RWPE1 (cell line): ENCODE data around the gene PIH1D1.

Experiments
- CTCF ChIA-PET: fragments of 350-600 bp; sonication (Branson Sonifier 250); formaldehyde crosslinking; extraction: SDS; loops from one replicate; lab custom pipeline; 2021; lab: Yijun Ruan, JAX
- POLR2A ChIA-PET: fragments of 400-600 bp; formaldehyde crosslinking; extraction: SDS; loops from one replicate; lab custom pipeline; 2020; ENCODE audit warnings: antibody characterized with exemption; ENCODE audit not compliant: low non-redundant PET; lab: Yijun Ruan, JAX
- DNase-seq: peaks from one replicate; pipeline ENCODE4 v3.0.0; 2012; ENCODE audit warnings: low spot score
- H3K27ac ChIP-seq: fragments of 450-650 bp; 2 replicates; pipeline ENCODE4 v1.5.1; 2017
- TF ChIP-seq, protein P1 (sequence below): fragments of 450-650 bp; conservative IDR thresholded peaks from 2 replicates; pipeline ENCODE4 v1.5.1; 2017; ENCODE audit warnings: low read depth, mild to moderate bottlenecking

The PIH1D1 gene

DNA sequence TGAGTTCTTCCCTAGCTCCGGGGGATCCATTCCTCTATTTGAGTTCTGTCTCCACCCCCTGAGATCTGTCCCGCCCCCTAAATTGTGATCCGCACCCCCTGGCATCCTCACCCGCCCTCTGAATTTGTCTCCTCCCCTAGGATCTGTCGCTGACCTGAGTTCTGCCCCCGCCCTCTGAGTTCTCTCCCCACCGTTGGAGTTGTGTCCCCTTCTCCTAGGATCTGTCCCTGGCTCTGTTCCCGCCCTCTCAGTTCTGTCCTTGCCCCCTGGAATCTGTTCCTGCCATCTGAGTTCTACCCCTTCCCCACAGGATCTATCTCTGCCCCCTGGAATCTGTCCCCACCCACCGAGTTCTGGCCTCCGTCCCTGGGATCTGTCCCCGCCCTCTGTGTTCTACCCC is 9.3 kb downstream of the PIH1D1 start:
- DNase-seq, result no peak
- peak overlapping the region; percentile 84 for H3K27ac ChIP-seq
- CTCF ChIA-PET, result interaction anchor here (0.9 to 1.2 kb wide), 3 partner anchors 15 to 50 kb away, joined by 3 to 9 read pairs (median 3); no protein-coding TSS in a partner anchor
- POLR2A ChIA-PET, result no interaction called here
- TF ChIP-seq, protein P1, sequence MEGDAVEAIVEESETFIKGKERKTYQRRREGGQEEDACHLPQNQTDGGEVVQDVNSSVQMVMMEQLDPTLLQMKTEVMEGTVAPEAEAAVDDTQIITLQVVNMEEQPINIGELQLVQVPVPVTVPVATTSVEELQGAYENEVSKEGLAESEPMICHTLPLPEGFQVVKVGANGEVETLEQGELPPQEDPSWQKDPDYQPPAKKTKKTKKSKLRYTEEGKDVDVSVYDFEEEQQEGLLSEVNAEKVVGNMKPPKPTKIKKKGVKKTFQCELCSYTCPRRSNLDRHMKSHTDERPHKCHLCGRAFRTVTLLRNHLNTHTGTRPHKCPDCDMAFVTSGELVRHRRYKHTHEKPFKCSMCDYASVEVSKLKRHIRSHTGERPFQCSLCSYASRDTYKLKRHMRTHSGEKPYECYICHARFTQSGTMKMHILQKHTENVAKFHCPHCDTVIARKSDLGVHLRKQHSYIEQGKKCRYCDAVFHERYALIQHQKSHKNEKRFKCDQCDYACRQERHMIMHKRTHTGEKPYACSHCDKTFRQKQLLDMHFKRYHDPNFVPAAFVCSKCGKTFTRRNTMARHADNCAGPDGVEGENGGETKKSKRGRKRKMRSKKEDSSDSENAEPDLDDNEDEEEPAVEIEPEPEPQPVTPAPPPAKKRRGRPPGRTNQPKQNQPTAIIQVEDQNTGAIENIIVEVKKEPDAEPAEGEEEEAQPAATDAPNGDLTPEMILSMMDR, result no peak

DNA sequence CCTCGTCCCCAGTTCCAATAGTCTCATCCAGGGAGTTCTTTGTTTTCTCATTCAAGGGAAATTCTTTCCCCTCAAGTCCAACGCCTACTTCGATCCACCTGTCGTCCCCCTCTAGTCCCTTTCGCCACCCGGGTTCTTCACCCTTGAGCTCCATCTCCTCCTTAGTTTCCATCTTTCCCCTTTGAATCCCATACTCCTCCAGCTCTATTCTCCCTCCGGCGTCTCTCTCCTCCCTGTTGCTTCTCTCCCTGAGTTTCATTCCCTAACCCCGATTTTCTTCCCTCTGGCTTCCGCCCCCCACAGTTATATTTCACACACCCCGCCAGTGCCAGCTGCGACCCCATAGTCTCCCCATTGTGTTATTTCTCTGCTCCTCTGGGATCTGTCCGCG is 9.7 kb downstream of the PIH1D1 start:
- ChIA-PET POLR2A (no interaction called here), CTCF (interaction anchor here (0.9 to 1.2 kb wide), 2 partner anchors 15 to 50 kb away, joined by 3 to 9 read pairs; no protein-coding TSS in a partner anchor)
- TF ChIP-seq, protein P1, result no peak
- DNase-seq, result no peak
- H3K27ac ChIP-seq, result peak overlapping the region; percentile 84

DNA sequence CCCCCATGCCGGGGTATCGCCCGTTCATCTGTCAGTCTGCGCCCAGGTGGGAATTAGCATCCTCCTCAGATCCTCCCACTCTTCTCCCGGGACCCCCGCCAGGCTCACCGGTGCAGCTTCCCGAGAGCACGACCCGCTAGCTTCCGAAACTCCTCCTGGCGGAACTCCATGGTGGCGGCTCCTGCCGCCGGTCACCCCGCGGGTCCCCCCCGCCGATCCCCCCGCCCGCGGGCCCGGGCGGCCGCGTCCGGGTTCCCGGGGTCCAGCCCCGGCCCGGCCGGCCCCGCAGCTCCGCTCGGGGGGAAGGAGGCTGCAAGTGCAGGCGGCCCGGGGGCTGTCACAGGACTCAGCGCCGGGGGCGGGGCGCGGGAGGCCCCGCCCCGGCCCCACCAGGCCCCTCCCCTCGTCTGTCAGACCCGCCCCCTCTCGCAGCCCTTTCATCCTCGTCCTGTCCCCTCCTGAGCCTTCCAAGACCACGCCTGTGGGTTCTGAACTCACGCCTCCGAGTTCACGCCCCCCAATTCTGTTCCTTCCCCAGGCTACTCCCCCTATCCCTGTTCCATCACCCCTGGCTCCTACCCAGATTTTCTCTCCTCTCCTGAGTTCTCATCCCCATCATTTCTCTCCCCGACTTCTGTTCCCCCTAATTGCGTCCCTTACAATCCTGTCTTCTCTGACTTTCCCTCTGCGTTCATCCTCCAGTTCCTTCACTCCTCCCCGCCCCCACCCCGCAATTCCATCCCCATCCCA is 10.2 kb downstream of the PIH1D1 start, which contains the start of gene SLC17A7:
TSS of gene SLC17A7 (minus strand) at position 318 of the 750 bp plus-strand sequence. CDS start at position 170, 148 bp downstream.
- CTCF ChIA-PET, result interaction anchor here (0.7 to 1.2 kb wide), 2 partner anchors 49 kb away, joined by 3 to 9 read pairs; no protein-coding TSS in a partner anchor
- TF ChIP-seq, protein P1, result no peak
- H3K27ac ChIP-seq, result peak within 1 kb of the TSS; percentile 84
- peak; percentile 52 for DNase-seq
- POLR2A ChIA-PET, result no interaction called here

DNA sequence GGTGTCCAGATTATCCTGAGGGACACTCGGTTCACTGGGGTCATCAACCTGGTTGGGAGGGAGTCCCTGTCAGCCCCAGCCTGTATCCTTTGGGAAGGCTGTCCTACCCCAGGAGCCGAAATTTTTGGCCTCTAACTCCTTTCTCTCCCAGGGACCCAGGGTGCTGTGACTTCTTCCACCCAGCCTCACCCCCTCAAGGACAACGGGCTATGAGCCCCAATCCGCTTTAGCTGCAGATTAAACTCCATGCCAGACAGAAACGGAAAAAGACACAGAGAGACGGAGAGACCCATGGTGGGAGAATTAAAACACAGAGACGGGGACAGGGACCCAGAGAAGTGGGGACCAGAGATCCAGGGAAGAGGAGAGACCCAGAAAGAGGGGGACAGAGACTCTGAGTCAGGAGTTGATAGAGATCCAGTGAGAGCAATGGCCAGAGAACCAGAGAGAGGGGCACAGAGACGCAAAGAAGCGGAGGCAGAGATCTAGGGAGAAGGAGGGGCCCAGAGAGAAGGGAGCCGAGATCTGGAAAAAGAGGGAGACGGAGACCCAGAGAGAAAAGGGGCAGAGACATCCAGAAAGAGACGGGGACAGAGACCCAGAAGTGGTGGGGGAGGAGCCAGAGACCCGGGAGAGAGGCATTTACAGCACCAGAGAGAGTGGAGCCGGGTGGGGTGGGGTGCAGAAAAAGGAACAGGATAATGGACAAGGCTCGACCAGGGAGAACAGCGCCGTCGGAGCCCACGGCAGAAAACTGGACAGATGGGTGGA is 11.0 kb downstream of the PIH1D1 start:
- no peak for DNase-seq
- POLR2A ChIA-PET, result no interaction called here
- CTCF ChIA-PET, result interaction anchor here (0.7 kb wide), 1 partner anchor 48 kb away, joined by 3 read pairs; no protein-coding TSS in a partner anchor
- TF ChIP-seq, protein P1, result no peak
- no peak overlapping the region for H3K27ac ChIP-seq

DNA sequence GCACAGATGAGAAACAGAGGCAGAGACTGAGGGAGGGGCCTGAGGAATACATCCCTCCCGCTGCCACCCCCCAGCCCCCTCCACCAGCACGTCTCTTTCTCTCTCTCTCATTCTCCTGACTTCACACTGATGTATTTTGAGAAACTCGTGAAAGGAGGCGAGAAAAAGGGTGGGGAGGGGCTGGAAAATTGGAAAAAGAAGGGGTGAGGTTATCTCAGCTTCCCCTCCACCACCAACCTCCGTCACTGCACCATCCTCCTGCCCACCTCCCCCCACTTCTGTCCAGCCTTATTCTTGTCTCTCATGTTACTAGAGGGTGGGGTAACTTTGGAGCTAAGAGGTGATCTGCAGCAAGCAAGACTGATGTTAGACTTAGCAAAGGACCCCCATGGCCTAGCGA is 11.8 kb downstream of the PIH1D1 start:
- DNase-seq, result no peak
- ChIA-PET POLR2A (no interaction called here), CTCF (interaction anchor here (0.6 kb wide), 1 partner anchor 92 kb away, joined by 5 read pairs; no protein-coding TSS in a partner anchor)
- no peak overlapping the region for H3K27ac ChIP-seq
- TF ChIP-seq, protein P1, result no peak

DNA sequence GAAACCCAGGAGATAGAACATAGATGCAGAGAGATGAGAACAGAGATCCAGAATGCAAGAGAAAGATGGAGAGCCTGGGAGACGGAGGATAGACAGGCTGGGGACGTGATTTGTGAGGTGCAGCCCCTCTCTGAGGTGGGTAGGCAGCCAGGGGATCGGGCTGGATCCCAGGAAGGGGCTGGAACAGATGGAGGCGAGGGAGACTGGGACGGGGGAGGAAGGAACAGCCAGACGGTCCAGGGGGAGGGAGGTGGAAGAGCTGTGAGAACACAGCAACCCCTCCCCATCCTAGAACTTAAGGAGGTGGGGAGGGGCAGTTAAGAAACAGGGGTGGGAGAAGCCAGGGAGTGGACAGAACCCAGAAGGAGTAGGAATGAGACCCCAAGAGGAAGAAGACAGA is 13.4 kb downstream of the PIH1D1 start:
- ChIA-PET CTCF (no interaction called here), POLR2A (no interaction called here)
- DNase-seq, result no peak
- no peak overlapping the region for H3K27ac ChIP-seq
- TF ChIP-seq, protein P1, result no peak
